GM21390 (cell line): Measurements from ENCODE around the gene PABPC1L2A.
"Not testable (repeated sequence)": the region's sequence is repeated elsewhere in the genome, so short reads cannot be mapped to it uniquely, and the experiment has no call there.

Experiments used
- ATAC-seq: cut with Tn5 transposase; IDR thresholded peaks from one replicate; pipeline ENCODE4 v1.9.1; 2021; ENCODE audit not compliant: unreplicated experiment

Gene PABPC1L2A

DNA sequence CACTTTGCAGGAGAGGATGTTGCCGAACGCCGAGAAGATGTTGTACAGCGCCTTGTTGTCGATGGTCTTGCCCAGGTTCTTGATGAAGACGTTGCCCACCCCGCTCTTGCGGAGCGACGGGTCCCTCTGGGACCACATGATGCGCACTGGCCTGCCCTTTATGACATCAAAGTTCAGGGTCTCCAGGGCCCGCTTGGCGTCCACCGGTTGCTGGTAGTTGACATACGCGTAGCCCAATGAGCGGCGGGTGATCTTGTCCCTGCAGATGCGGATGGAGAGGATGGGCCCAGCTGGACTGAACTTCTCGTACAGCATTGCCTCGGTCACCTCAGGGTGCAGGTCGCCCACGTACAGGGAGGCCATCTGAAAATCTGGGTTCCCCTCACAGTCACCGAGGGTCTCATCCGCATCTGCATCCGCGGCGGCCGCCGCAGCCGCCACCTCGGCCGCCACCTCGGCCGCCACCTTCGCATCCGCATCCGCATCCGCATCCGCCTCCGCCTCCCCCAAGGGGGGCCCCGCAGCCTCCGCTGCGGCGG lies at the start of gene PABPC1L2A:
Gene PABPC1L2A (minus strand): TSS at position 489 of the 539 bp plus-strand sequence. CDS start 126 bp downstream, at position 363.
- ATAC-seq, result not testable (repeated sequence)

DNA sequence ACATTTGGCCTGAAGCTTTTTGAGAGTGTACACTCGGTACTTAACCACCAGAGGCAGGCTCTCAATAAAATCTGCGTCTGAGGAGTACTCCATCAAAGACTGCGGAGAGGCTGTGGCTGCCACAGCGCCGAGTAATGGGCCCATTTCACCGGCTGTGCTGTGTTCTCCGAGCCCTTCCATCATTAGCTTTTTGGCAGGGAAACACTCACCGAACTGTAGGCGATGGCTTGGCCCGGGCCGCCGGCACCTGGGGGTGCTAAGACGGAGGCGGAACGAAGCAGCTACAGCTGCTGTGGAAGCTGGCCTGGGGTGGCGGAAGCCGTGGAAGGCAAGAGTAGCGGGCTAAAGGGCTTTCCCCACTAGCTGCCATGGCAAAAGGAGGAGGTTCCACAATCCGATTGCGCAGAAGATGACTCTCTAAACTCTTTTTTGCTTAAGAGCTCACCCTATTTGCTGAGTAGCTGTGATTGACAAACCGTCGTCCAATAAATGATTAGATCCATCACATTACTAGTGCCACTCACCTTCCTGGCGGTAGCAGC lies 48.5 kb upstream of the PABPC1L2A start:
- no peak for ATAC-seq

DNA sequence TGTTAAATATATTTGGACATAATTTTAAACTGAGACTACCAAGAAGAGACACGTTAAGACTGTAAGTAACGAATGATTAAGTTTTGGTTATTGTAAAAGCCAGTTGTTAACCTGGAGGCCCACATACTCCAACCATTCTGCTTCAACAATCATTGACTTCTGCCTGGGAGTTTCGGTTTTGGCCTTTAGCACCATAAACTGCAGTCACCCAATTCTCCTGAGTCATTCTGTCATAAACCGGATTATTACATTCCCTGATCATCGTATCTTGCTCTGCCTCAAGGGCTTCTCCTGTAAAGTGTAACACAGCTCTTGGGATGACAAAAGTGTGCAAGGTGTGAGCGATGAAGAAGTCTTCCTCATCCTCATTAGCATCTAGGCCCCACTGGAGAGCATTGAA lies 46.9 kb upstream of the PABPC1L2A start:
- ATAC-seq, result no peak

DNA sequence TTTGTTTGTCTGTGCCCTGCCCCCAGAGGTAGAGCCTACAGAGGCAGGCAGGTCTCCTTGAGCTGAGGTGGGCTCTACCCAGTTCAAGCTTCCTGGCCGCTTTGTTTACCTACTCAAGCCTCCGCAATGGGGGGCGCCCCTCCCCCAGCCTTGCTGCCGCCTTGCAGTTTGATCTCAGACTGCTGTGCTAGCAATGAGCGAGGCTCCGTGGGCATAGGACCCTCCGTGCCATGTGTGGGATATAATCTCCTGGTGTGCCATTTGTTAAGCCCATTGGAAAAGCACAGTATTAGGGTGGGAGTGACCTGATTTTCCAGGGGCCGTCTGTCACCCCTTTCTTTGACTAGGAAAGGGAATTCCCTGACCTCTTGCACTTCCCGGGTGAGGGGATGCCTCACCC lies 20.2 kb upstream of the PABPC1L2A start:
- ATAC-seq, result not testable (repeated sequence)

DNA sequence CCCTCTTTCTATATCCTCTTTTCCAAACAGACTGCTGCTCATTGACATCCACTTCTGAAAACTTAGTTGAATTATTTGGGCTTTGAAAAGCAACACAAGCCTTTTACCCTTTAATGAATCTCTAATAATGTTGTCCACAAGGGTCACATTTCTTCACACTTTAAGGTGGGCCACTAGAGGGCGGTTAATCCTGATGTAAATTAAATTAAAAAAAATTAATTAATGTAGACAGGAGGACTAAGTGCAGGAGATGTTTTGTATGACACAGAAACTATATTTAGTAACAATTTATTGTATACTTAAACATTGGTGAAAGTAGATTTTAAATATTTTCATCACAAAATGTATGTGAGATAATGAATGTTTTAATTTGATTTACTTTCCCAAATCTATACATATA lies 7.5 kb upstream of the PABPC1L2A start:
- ATAC-seq, result not testable (repeated sequence)

DNA sequence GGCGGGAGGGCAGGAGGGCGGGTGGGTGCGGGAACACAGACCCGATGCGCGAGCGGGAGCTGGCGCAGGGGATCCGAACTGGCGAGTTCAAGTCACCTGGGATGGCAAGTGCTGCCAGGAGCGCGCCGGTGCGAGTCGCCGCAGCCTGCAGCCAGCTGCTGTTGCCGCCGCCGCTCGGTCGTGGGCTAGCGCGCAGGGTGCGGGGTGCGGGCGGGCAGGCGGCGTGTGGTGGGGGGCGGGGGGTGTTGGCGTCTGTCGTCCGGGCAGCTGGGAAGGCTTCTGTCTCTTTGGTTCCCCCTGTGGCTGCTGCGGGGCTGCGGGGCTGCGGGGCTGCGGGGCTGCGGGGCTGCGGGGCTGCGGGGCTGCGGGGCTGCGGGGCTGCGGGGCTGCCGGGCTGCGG lies 572 bp upstream of the PABPC1L2A start:
- ATAC-seq, result not testable (repeated sequence)

DNA sequence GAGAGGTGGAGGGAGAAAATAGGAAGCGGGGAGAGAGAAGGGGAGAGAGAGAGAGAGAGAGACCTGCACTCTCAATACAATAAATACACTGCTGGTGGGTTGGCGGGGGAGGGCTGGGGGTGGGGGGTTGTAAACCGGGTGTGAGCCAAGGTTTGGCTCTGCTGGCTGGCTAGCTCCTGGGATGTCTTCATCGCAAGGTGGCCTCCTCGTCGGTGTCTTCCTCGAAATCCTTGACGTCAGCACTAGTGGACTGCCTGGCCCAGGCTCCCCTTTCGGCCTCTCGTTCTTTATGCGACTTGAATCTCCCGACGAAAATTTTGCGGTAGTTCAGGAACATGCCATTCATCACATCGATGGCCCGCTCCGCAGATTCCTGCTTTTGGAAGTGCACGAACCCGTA lies 715 bp downstream of the PABPC1L2A start:
- ATAC-seq, result not testable (repeated sequence)

DNA sequence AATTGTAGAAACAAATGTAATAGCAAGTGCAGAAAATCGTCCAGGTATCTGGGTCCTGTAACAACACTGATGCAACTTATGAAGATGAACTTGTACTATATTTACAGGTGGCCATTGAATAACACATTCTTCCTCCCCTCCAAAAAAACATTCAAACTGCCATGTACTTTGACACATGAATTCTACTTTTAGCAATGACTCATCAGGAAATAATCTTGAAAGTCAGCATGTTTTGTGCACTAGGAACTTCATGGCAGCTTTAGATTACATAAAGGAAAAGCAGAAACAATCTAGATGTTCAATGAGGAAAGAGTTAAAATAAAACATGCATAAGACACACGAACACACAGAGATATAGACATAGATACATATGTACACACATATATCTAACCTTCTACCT lies 2.5 kb downstream of the PABPC1L2A start:
- ATAC-seq, result no peak

DNA sequence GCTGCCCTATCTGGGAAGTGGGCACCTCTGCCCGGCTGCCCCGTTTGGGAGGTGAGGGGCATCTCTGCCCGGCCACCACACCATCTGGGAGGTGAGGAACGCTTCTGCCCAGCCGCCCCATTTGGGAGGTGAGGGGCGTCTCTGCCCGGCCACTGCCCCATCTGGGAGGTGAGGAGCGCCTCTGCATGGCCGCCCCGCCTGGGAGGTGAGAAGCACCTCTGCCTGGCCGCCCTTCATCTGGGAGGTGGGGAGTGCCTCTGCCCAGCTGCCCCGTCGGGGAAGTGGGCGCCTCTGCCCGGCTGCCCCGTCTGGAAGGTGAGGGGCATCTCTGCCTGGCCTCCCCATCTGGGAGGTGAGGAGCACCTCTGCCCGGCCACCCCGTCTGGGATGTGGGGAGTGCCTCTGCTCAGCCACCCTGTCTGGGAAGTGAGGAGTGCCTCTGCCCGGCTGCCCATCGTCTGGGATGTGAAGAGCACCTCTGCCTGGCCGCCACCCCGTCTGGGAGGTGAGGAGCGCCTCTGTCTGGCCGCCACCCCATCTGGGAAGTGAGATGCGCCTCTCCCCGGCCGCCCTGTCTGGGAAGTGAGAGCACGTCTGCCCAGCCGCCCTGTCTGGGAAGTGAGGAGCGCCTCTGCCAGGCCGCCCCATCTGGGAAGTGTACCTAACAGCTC lies 9.8 kb downstream of the PABPC1L2A start:
- ATAC-seq, result no peak

DNA sequence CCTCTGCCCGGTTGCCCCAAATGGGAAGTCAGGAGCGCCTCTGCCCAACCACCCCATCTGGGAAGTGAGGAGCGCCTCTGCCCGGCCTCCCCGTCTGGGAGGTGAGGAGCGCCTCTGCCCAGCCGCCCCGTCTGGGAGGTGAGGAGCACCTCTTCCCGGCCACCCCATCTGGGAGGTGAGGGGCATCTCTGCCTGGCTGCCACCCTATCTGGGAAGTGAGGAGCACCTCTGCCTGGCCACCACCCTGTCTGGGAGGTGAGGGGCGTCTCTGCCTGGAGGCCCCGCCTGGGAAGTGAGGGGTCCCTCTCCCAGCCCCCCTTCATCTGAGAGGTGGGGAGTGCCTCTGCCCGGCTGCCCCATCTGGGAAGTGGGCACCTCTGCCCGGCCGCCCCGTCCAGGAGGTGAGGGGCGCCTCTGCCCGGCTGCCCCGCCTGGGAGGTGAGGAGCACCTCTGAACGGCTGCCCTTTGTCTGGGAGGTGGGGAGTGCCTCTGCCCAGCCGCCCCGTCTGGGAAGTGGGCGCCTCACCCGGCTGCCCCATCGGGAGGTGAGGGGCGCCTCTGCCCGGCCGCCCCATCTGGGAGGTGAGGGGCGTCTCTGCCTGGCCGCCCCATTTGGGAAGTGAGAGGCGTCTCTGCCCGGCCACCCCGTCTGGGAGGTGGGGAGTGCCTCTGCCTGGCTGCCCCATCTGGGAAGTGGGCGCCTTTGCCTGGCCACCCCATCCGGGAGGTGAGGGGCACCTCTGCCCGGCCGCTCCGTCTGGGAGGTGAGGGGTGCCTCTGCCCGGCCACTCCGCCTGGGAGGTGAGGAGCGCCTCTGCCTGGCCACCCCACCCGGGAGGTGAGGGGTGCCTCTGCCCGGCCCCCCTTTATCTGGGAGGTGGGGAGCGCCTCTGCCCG lies 10.6 kb downstream of the PABPC1L2A start:
- no peak for ATAC-seq

DNA sequence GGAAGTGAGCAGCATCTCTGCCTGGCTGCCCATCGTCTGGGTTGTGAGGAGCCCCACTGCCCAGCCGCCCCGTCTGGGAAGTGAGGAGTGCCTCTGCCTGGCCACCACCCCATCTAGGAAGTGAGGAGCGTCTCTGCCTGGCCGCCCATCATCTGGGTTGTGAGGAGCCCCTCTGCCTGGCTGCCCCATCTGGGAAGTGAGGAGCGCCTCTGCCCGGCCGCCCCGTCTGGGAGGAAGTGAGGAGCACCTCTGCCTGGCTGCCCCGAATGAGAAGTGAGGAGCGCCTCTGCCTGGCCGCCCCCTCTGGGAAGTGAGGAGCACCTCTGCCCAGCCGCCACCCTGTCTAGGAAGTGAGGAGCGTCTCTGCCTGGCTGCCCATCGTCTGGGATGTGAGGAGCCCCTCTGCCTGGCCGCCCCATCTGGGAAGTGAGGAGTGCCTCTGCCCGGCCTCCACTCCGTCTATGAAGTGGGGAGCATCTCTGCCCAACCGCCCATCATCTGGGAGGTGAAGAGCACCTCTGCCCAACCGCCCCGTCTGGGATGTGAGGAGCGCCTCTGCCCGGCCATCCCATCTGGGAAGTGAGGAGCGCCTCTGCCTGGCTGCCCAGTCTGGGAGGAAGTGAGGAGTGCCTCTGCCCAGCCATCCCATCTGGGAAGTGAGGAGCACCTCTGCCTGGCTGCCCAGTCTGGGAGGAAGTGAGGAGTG lies 11.4 kb downstream of the PABPC1L2A start:
- ATAC-seq, result not testable (repeated sequence)

DNA sequence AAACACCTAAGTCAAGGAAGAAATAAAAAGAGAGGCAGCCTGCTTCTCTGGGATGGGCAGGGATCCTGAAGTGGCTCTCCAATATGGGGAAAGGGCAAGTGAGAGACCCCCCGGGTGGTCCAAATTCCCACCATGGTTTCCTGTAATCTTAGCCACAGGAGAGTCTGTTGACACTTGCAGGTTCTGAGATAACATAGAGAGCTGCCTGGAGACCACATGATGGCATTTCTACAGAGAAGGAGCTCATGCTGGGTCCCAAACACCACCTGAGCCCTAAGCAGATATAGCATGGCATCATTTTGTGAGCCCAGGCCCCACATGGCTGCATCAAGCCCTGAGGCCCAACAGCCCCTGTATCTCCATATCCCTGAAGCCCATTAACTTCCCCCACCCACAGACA lies 50.4 kb downstream of the PABPC1L2A start:
- no peak for ATAC-seq
